NB4 (cell line): ENCODE data around the gene KYNU.
"Not testable (repeated sequence)": the region's sequence is repeated elsewhere in the genome, so short reads cannot be mapped to it uniquely, and the experiment has no call there.

Experiments used
- CTCF ChIP-seq: IDR thresholded peaks from one replicate; pipeline ENCODE4 v1.5.1; 2012; ENCODE audit warnings: low read depth, low read length
- MAX ChIP-seq: IDR thresholded peaks from 2 replicates; pipeline ENCODE4 v1.6.1; 2011; ENCODE audit warnings: low read depth, low read length
- POLR2A ChIP-seq: IDR thresholded peaks from 2 replicates; pipeline ENCODE4 v1.6.1; 2011; ENCODE audit warnings: mild to moderate bottlenecking; ENCODE audit not compliant: insufficient read length; ENCODE audit errors: extremely low read depth

- not testable (repeated sequence) for TF ChIP-seq MAX, CTCF, POLR2A
Observed at GRCh38 chr2:142950323-142950722, 72.9 kb downstream of the KYNU start.
